H9 (cell line): ENCODE data around the gene ARMC9. TPM values are rescaled to one million over a fixed set of nuclear protein-coding genes. Genes with fewer than 3 reads are reported as not detected.

Experiments
- DNase-seq: peaks from one replicate; pipeline ENCODE4 v3.0.0-alpha.2; 2017
- H2AFZ ChIP-seq: one replicate; pipeline ENCODE4 v1.6.1; 2013; ENCODE audit warnings: mild to moderate bottlenecking, low read length, control low read depth, moderate library complexity
- H2AK5ac ChIP-seq: 2 replicates; pipeline ENCODE4 v1.6.1; 2013; ENCODE audit warnings: low read length, control low read depth, mixed read lengths; ENCODE audit not compliant: insufficient read length
- H2BK120ac ChIP-seq: one replicate; pipeline ENCODE4 v1.6.1; 2013; ENCODE audit warnings: low read depth, mild to moderate bottlenecking, low read length, control low read depth, inconsistent platforms; ENCODE audit not compliant: poor library complexity, severe bottlenecking
- H2BK12ac ChIP-seq: 2 replicates; pipeline ENCODE4 v1.6.1; 2013; ENCODE audit warnings: low read length, control low read depth, mixed read lengths, low read depth; ENCODE audit not compliant: insufficient read length
- H2BK15ac ChIP-seq: 2 replicates; pipeline ENCODE4 v1.6.1; 2013; ENCODE audit warnings: low read depth, low read length, control low read depth
- H2BK20ac ChIP-seq: one replicate; pipeline ENCODE4 v1.6.1; 2013; ENCODE audit warnings: low read depth, mild to moderate bottlenecking, low read length, control low read depth, inconsistent platforms; ENCODE audit not compliant: poor library complexity, severe bottlenecking
- H2BK5ac ChIP-seq: 2 replicates; pipeline ENCODE4 v1.6.1; 2013; ENCODE audit warnings: low read length, control low read depth, mixed read lengths; ENCODE audit not compliant: insufficient read length
- H3K14ac ChIP-seq: 2 replicates; pipeline ENCODE4 v1.6.1; 2013; ENCODE audit warnings: low read length, control low read depth; ENCODE audit not compliant: insufficient read depth
- H3K18ac ChIP-seq: 2 replicates; pipeline ENCODE4 v1.6.1; 2013; ENCODE audit warnings: low read depth, mild to moderate bottlenecking, mixed read lengths, low read length, control low read depth; ENCODE audit not compliant: insufficient read length
- H3K23ac ChIP-seq: 2 replicates; pipeline ENCODE4 v1.6.1; 2013; ENCODE audit warnings: low read length, control low read depth, mixed read lengths, low read depth; ENCODE audit not compliant: insufficient read length
- H3K23me2 ChIP-seq: 2 replicates; pipeline ENCODE4 v1.6.1; 2013; ENCODE audit warnings: low read depth, mild to moderate bottlenecking, mixed read lengths, low read length, control low read depth; ENCODE audit not compliant: insufficient read length, poor library complexity, severe bottlenecking
- H3K27ac ChIP-seq: 2 replicates; pipeline ENCODE4 v1.5.1; 2013; ENCODE audit warnings: low read length, control low read depth, mixed read lengths, low read depth; ENCODE audit not compliant: insufficient read length
- H3K27me3 ChIP-seq: 2 replicates; pipeline ENCODE4 v1.6.1; 2013; ENCODE audit warnings: low read length, control low read depth, inconsistent platforms; ENCODE audit not compliant: insufficient read depth
- H3K4ac ChIP-seq: 2 replicates; pipeline ENCODE4 v1.6.1; 2013; ENCODE audit warnings: low read depth, mild to moderate bottlenecking, control low read depth, inconsistent platforms, low read length, moderate library complexity
- H3K4me1 ChIP-seq: 2 replicates; pipeline ENCODE4 v1.6.1; 2013; ENCODE audit warnings: low read length, control low read depth, inconsistent platforms; ENCODE audit not compliant: insufficient read depth
- H3K4me2 ChIP-seq: 2 replicates; pipeline ENCODE4 v1.6.1; 2013; ENCODE audit warnings: low read length, control low read depth, mixed read lengths; ENCODE audit not compliant: insufficient read length, insufficient read depth
- H3K56ac ChIP-seq: 2 replicates; pipeline ENCODE4 v1.6.1; 2013; ENCODE audit warnings: low read depth, mild to moderate bottlenecking, mixed read lengths, low read length, control low read depth; ENCODE audit not compliant: insufficient read length
- H3K79me1 ChIP-seq: 2 replicates; pipeline ENCODE4 v1.6.1; 2013; ENCODE audit warnings: low read depth, mild to moderate bottlenecking, moderate library complexity, low read length, control low read depth, inconsistent platforms; ENCODE audit not compliant: insufficient read depth, poor library complexity, severe bottlenecking
- H3K79me2 ChIP-seq: 2 replicates; pipeline ENCODE4 v1.6.1; 2013; ENCODE audit warnings: low read length, control low read depth, inconsistent platforms; ENCODE audit not compliant: insufficient read depth
- H3K9ac ChIP-seq: 2 replicates; pipeline ENCODE4 v1.6.1; 2013; ENCODE audit warnings: low read length, control low read depth, mixed read lengths; ENCODE audit not compliant: insufficient read length; ENCODE audit errors: extremely low read depth
- H3K9me3 ChIP-seq: one replicate; pipeline ENCODE4 v1.6.1; 2013; ENCODE audit warnings: low read depth, low read length, inconsistent platforms; ENCODE audit not compliant: control insufficient read depth
- H3T11ph ChIP-seq: one replicate; pipeline ENCODE4 v1.6.1; 2013; ENCODE audit warnings: mild to moderate bottlenecking, low read length, control low read depth, inconsistent platforms
- H4K20me1 ChIP-seq: one replicate; pipeline ENCODE4 v1.6.1; 2013; ENCODE audit not compliant: control insufficient read depth, insufficient read length, insufficient read depth
- H4K5ac ChIP-seq: 2 replicates; pipeline ENCODE4 v1.6.1; 2013; ENCODE audit warnings: low read depth, mild to moderate bottlenecking, mixed read lengths, low read length, control low read depth; ENCODE audit not compliant: insufficient read length
- H4K8ac ChIP-seq: replicated peaks from 2 replicates; pipeline ENCODE4 v1.6.1; 2013; ENCODE audit warnings: low read length, control low read depth, mixed read lengths, low read depth; ENCODE audit not compliant: insufficient read length
- H4K91ac ChIP-seq: 2 replicates; pipeline ENCODE4 v1.6.1; 2013; ENCODE audit warnings: low read depth, mild to moderate bottlenecking, moderate library complexity, mixed read lengths, low read length, control low read depth; ENCODE audit not compliant: insufficient read length
- H3K27ac Mint-ChIP-seq, 3 experiments: 2 replicates in 2 of 3; 3 replicates in 1 of 3; pipeline ENCODE4 v1.8.0; 2020 to 2021; ENCODE audit warnings: mixed read lengths in 3 of 3, mild to moderate bottlenecking in 1 of 3, moderate library complexity in 1 of 3
- H3K27me3 Mint-ChIP-seq: 2 replicates; pipeline ENCODE4 v1.8.0; 2021; ENCODE audit warnings: low read depth, mild to moderate bottlenecking, moderate library complexity, mixed read lengths
- H3K36me3 Mint-ChIP-seq, 3 experiments: 2 replicates in 2 of 3; 3 replicates in 1 of 3; pipeline ENCODE4 v1.8.0; 2020 to 2021; ENCODE audit warnings: low read depth in 3 of 3, mixed read lengths in 3 of 3; ENCODE audit not compliant: insufficient read depth in 1 of 3
- H3K4me1 Mint-ChIP-seq, 2 experiments: 2 replicates each; pipeline ENCODE4 v1.8.0; 2020; ENCODE audit warnings: mixed read lengths in 2 of 2
- H3K4me3 Mint-ChIP-seq, 2 experiments: 2 replicates in 1 of 2; 3 replicates in 1 of 2; pipeline ENCODE4 v1.8.0; 2020 to 2021; ENCODE audit warnings: mild to moderate bottlenecking in 2 of 2, mixed read lengths in 2 of 2, moderate library complexity in 1 of 2
- H3K9me3 Mint-ChIP-seq, 2 experiments: 2 replicates in 1 of 2; 3 replicates in 1 of 2; pipeline ENCODE4 v1.8.0; 2020; ENCODE audit warnings: mild to moderate bottlenecking in 2 of 2, mixed read lengths in 2 of 2, moderate library complexity in 1 of 2
- WGBS: extraction: QIAGEN DNeasy Blood & Tissue Kit; methylation state at CpG from one replicate; pipeline ENCODE4 v1.1.7; 2013; ENCODE audit warnings: missing lambda C conversion rate, low lambda C conversion rate, mixed read lengths; ENCODE audit not compliant: insufficient read length; ENCODE audit errors: extremely low coverage; 5-methylcytosine and 5-hydroxymethylcytosine counted together
- total RNA-seq: library from RNA; stranded (reverse); gene quantifications from 2 replicates; pipeline ENCODE4 v1.2.1, GENCODE V29; 2021
- TF ChIP-seq, protein P1 (sequence below): fragments of 200-600 bp; sonication (generic); conservative IDR thresholded peaks from 3 replicates; pipeline ENCODE4 v1.8.0; 2021; ENCODE audit warnings: antibody characterized with exemption, mild to moderate bottlenecking

Gene ARMC9
- total RNA-seq, 1 experiment from 2014 or later = 37.6 TPM

- peak overlapping the region; percentile 59; the same call in 1 of the 2 replicates for H3K14ac ChIP-seq
Measured at GRCh38 chr2:231189571-231190495, 8.6 kb upstream of the ARMC9 start.

More at GRCh38 chr2:231189571-231190495, 8.6 kb upstream of the ARMC9 start:
- no peak overlapping the region for H3T11ph ChIP-seq
- H3K27me3 ChIP-seq = no peaks in the 10 kb centered on the region
- no peak overlapping the region for H4K5ac ChIP-seq
- H4K8ac ChIP-seq = no peak overlapping the region
- H2BK20ac ChIP-seq = no peak overlapping the region
- no peak overlapping the region for H2BK12ac ChIP-seq
- H2BK120ac ChIP-seq = no peak overlapping the region
- Mint-ChIP-seq H3K4me3 (peak overlapping the region in 1 of 2 experiments; percentile 44; a peak in 3 of 5 replicates), H3K36me3 (no peaks in the 10 kb centered on the region), H3K27me3 (no peaks in the 10 kb centered on the region; the same call in none of the 2 replicates), H3K27ac (peak overlapping the region; percentile 63 to 97 (median 96); a peak in 5 of 7 replicates), H3K9me3 (no peaks in the 10 kb centered on the region), H3K4me1 (peaks cover 15 to 33% of the 10 kb centered on the region in 2 experiments)
- no peak overlapping the region for H4K91ac ChIP-seq
- H4K20me1 ChIP-seq = no peaks in the 10 kb centered on the region
- H3K4ac ChIP-seq = no peak overlapping the region
- H3K23ac ChIP-seq = no peak overlapping the region
- H3K9ac ChIP-seq = no peak overlapping the region
- no peaks in the 10 kb centered on the region for H3K23me2 ChIP-seq
- no peaks in the 10 kb centered on the region for H3K9me3 ChIP-seq
- no peak overlapping the region for H3K4me2 ChIP-seq
- H2BK15ac ChIP-seq = no peak overlapping the region
- no CpG with 5 or more reads among the region's 22 CpGs for WGBS
- H3K27ac ChIP-seq = no peak overlapping the region
- no peak overlapping the region for H3K56ac ChIP-seq
- H2AK5ac ChIP-seq = no peak overlapping the region
- peak overlapping the region; percentile 74 for H3K18ac ChIP-seq
- no peaks in the 10 kb centered on the region for H3K79me2 ChIP-seq
- TF ChIP-seq, protein P1, sequence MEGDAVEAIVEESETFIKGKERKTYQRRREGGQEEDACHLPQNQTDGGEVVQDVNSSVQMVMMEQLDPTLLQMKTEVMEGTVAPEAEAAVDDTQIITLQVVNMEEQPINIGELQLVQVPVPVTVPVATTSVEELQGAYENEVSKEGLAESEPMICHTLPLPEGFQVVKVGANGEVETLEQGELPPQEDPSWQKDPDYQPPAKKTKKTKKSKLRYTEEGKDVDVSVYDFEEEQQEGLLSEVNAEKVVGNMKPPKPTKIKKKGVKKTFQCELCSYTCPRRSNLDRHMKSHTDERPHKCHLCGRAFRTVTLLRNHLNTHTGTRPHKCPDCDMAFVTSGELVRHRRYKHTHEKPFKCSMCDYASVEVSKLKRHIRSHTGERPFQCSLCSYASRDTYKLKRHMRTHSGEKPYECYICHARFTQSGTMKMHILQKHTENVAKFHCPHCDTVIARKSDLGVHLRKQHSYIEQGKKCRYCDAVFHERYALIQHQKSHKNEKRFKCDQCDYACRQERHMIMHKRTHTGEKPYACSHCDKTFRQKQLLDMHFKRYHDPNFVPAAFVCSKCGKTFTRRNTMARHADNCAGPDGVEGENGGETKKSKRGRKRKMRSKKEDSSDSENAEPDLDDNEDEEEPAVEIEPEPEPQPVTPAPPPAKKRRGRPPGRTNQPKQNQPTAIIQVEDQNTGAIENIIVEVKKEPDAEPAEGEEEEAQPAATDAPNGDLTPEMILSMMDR = no peak
- no peaks in the 10 kb centered on the region for H3K79me1 ChIP-seq
- H2BK5ac ChIP-seq = no peak overlapping the region
- no peak overlapping the region for H2AFZ ChIP-seq
- DNase-seq = peak; percentile 65
- H3K4me1 ChIP-seq = peaks cover 4% of the 10 kb centered on the region; the same call in 1 of the 2 replicates
